ENCODE results near the gene SURF4. TPM values are rescaled to one million over a fixed set of nuclear protein-coding genes. Genes with fewer than 3 reads are reported as not detected.

The SURF4 gene
- total RNA-seq, 1 experiment from 2014 or later = 171 TPM

DNA sequence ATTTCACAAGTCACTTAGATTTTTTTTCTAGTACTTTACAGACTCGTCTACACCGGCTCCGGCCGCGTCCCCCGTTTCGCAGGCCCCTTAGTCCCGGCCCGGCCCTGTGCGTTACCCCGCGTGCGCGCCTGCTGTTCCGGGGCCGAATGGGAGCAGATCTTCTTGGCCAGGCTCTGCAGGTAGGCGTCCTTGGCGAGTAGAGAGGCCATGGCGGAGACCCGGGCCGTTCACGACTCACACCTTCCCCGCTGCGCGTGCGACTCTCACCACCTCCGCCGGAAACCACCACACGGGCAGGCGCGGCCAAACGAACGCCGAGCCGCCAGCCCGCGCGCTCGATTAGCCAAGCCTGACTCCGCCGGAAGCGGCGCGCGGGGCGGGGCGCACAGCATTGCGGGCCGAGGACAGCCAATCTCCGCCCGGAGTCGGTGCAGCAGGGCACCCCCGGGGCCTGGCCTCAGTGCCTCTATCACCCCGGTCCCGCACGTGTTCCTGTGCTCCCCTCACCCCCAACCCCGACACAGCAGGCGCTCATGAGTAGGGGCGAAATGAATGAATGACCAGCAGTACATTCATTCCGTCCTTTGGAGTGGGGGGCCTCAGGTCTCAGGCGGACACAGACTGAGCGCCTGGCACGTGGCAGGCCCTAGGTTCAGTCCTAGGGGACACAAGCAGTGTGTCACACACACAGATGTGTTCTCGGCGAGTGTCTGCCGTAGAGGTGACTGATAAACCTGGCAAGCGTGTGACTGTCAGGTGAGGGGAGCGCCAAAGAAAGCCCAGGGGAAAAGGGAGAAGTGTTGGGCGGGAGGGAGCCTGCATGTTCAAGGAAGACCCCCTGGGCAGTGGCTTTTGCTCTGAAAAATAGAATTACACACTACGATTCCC, 39.7 kb downstream of the SURF4 start, which contains the start of gene SURF6 (continued):
- TF ChIP-seq NFYB (CRISPR knock-in tag; conservative IDR thresholded peaks at IDR 0.05; ENCODE audit: low read depth) (peak; percentile 38; the same call in 1 of the 2 replicates), SMAD3 (CRISPR knock-in tag; IDR thresholded peaks at IDR 0.05; ENCODE audit: borderline replicate concordance) (no peak; the same call in 1 of the 2 replicates), GABPB1 (CRISPR knock-in tag; IDR thresholded peaks at IDR 0.05) (peak; percentile 85), USF1 (CRISPR knock-in tag; IDR thresholded peaks at IDR 0.05) (peak; percentile 75; the same call in 1 of the 2 replicates), ZBTB43 (CRISPR knock-in tag; IDR thresholded peaks at IDR 0.05) (peak; percentile 98), TEAD1 (CRISPR knock-in tag; IDR thresholded peaks at IDR 0.05) (peak; percentile 97), HMGA2 (CRISPR knock-in tag; IDR thresholded peaks at IDR 0.05) (no peak), KAT7 (CRISPR knock-in tag; IDR thresholded peaks at IDR 0.05; ENCODE audit: borderline replicate concordance) (peak; percentile 89; the same call in 1 of the 2 replicates), NR2C2 (CRISPR knock-in tag; IDR thresholded peaks at IDR 0.05) (no peak), PRRX2 (CRISPR knock-in tag; IDR thresholded peaks at IDR 0.05) (no peak), FOXP1 (CRISPR knock-in tag; IDR thresholded peaks at IDR 0.05; ENCODE audit: borderline replicate concordance) (peak; percentile 94), PRDM15 (CRISPR knock-in tag; IDR thresholded peaks at IDR 0.05) (no peak), ZNF317 (CRISPR knock-in tag; IDR thresholded peaks at IDR 0.05; ENCODE audit: borderline replicate concordance, low read depth) (no peak), ZNF281 (CRISPR knock-in tag; IDR thresholded peaks at IDR 0.05) (0 out of 2 replicates have a peak, but pooled peaks have one; percentile 70), ZNF219 (CRISPR knock-in tag; IDR thresholded peaks at IDR 0.05; ENCODE audit: borderline replicate concordance) (no peak; the same call in 1 of the 2 replicates), CBFB (CRISPR knock-in tag; IDR thresholded peaks at IDR 0.05; ENCODE audit: low read depth) (peak; percentile 97; the same call in 1 of the 2 replicates)
- TF ChIP-seq, protein P1, sequence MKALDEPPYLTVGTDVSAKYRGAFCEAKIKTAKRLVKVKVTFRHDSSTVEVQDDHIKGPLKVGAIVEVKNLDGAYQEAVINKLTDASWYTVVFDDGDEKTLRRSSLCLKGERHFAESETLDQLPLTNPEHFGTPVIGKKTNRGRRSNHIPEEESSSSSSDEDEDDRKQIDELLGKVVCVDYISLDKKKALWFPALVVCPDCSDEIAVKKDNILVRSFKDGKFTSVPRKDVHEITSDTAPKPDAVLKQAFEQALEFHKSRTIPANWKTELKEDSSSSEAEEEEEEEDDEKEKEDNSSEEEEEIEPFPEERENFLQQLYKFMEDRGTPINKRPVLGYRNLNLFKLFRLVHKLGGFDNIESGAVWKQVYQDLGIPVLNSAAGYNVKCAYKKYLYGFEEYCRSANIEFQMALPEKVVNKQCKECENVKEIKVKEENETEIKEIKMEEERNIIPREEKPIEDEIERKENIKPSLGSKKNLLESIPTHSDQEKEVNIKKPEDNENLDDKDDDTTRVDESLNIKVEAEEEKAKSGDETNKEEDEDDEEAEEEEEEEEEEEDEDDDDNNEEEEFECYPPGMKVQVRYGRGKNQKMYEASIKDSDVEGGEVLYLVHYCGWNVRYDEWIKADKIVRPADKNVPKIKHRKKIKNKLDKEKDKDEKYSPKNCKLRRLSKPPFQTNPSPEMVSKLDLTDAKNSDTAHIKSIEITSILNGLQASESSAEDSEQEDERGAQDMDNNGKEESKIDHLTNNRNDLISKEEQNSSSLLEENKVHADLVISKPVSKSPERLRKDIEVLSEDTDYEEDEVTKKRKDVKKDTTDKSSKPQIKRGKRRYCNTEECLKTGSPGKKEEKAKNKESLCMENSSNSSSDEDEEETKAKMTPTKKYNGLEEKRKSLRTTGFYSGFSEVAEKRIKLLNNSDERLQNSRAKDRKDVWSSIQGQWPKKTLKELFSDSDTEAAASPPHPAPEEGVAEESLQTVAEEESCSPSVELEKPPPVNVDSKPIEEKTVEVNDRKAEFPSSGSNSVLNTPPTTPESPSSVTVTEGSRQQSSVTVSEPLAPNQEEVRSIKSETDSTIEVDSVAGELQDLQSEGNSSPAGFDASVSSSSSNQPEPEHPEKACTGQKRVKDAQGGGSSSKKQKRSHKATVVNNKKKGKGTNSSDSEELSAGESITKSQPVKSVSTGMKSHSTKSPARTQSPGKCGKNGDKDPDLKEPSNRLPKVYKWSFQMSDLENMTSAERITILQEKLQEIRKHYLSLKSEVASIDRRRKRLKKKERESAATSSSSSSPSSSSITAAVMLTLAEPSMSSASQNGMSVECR (CRISPR knock-in tag; IDR thresholded peaks at IDR 0.05; ENCODE audit: borderline replicate concordance) = peak; percentile 89
- TF ChIP-seq, protein P2, sequence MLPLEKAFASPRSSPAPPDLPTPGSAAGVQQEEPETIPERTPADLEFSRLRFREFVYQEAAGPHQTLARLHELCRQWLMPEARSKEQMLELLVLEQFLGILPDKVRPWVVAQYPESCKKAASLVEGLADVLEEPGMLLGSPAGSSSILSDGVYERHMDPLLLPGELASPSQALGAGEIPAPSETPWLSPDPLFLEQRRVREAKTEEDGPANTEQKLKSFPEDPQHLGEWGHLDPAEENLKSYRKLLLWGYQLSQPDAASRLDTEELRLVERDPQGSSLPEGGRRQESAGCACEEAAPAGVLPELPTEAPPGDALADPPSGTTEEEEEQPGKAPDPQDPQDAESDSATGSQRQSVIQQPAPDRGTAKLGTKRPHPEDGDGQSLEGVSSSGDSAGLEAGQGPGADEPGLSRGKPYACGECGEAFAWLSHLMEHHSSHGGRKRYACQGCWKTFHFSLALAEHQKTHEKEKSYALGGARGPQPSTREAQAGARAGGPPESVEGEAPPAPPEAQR (CRISPR knock-in tag; IDR thresholded peaks at IDR 0.05) = no peak
- TF ChIP-seq, protein P3, sequence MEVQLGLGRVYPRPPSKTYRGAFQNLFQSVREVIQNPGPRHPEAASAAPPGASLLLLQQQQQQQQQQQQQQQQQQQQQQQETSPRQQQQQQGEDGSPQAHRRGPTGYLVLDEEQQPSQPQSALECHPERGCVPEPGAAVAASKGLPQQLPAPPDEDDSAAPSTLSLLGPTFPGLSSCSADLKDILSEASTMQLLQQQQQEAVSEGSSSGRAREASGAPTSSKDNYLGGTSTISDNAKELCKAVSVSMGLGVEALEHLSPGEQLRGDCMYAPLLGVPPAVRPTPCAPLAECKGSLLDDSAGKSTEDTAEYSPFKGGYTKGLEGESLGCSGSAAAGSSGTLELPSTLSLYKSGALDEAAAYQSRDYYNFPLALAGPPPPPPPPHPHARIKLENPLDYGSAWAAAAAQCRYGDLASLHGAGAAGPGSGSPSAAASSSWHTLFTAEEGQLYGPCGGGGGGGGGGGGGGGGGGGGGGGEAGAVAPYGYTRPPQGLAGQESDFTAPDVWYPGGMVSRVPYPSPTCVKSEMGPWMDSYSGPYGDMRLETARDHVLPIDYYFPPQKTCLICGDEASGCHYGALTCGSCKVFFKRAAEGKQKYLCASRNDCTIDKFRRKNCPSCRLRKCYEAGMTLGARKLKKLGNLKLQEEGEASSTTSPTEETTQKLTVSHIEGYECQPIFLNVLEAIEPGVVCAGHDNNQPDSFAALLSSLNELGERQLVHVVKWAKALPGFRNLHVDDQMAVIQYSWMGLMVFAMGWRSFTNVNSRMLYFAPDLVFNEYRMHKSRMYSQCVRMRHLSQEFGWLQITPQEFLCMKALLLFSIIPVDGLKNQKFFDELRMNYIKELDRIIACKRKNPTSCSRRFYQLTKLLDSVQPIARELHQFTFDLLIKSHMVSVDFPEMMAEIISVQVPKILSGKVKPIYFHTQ (CRISPR knock-in tag; IDR thresholded peaks at IDR 0.05) = no peak
